ENCODE measurements around the gene KDR. TPM values are rescaled to one million over a fixed set of nuclear protein-coding genes. Genes with fewer than 3 reads are reported as not detected.

The KDR gene
- total and polyA plus RNA-seq, 3 donors from 2014 or later: 6.8 to 8.3 (median 7.9) TPM

DNA sequence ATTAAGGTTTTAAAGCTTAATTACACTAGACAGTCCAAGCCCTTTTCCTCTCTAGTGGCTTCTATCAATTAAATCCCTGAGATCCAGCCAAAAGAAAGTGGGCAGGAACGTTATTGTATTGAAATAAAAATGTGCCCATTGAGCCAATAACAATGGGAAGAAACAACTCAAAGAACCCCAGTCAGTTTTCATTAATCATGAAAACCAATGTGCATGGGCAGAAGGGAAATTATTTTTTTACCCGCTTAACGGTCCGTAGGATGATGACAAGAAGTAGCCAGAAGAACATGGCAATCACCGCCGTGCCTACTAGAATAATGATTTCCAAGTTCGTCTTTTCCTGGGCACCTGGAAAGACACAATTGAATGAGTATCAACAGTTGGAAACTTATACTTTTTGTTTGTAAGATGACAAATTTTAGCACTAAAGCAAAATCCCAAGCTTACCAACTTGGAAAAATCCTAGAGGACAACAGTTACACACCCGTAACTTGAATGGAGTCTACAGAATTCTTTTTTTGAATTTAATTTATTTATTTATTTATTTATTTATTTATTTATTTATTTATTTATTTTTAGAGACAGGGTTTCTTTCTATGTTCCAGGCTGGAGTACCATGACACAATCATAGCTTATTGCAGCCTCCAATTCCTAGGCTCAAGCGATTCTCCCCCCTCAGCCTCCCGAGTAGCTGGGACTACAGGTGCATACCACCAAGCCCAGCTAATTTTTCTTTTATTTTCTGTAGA is 26.8 kb downstream of the KDR start:
- no peak overlapping the region for H3K27ac ChIP-seq
- intact Hi-C loops (cut with DNase I; ENCODE audit: low total_unique reads): no loop called here
- no peaks in the 10 kb centered on the region for H3K27me3 ChIP-seq
- no peaks in the 10 kb centered on the region for H3K36me3 ChIP-seq (ENCODE audit: low read depth, missing control alignments)
- 93 to 94% methylated on average over 10 of the region's 10 CpGs for WGBS, 2 donors
- TF ChIP-seq POLR2A (IDR thresholded peaks at IDR 0.05): no peak
- TF ChIP-seq, protein P1, sequence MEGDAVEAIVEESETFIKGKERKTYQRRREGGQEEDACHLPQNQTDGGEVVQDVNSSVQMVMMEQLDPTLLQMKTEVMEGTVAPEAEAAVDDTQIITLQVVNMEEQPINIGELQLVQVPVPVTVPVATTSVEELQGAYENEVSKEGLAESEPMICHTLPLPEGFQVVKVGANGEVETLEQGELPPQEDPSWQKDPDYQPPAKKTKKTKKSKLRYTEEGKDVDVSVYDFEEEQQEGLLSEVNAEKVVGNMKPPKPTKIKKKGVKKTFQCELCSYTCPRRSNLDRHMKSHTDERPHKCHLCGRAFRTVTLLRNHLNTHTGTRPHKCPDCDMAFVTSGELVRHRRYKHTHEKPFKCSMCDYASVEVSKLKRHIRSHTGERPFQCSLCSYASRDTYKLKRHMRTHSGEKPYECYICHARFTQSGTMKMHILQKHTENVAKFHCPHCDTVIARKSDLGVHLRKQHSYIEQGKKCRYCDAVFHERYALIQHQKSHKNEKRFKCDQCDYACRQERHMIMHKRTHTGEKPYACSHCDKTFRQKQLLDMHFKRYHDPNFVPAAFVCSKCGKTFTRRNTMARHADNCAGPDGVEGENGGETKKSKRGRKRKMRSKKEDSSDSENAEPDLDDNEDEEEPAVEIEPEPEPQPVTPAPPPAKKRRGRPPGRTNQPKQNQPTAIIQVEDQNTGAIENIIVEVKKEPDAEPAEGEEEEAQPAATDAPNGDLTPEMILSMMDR (IDR thresholded peaks at IDR 0.05): no peak
- H3K9me3 ChIP-seq: no peaks in the 10 kb centered on the region
- H3K4me1 ChIP-seq: no peaks in the 10 kb centered on the region
- no peak overlapping the region for H3K4me3 ChIP-seq
- no peak for DNase-seq

DNA sequence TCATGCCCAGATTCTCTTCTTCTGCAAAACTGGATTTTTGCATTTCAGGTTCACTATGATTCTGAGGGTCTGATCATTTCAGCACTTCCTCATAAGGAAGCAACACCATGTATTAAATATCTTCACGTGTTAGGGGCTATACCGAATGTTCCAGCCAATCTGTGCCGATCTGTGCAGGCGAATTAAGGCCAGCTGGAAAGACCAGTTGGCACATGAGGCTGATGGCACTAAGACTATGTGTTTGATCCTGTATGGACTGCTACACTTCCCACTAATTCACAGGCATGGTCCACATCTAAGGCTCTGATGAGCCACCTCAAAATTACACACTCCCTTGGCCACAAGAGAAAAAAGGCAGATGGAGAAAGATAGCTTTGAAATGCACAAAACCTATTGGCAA is 28.8 kb downstream of the KDR start:
- no peak overlapping the region for H3K27ac ChIP-seq
- intact Hi-C loops (cut with DNase I; ENCODE audit: low total_unique reads): no loop called here
- TF ChIP-seq, protein P1 (IDR thresholded peaks at IDR 0.05): no peak
- TF ChIP-seq POLR2A (IDR thresholded peaks at IDR 0.05): no peak
- no peaks in the 10 kb centered on the region for H3K4me1 ChIP-seq
- H3K36me3 ChIP-seq (ENCODE audit: low read depth, missing control alignments): no peaks in the 10 kb centered on the region
- no peaks in the 10 kb centered on the region for H3K27me3 ChIP-seq
- H3K9me3 ChIP-seq: no peaks in the 10 kb centered on the region
- DNase-seq: no peak
- WGBS, 2 donors: 90 to 94% methylated on average over 4 of the region's 4 CpGs
- H3K4me3 ChIP-seq: no peak overlapping the region

DNA sequence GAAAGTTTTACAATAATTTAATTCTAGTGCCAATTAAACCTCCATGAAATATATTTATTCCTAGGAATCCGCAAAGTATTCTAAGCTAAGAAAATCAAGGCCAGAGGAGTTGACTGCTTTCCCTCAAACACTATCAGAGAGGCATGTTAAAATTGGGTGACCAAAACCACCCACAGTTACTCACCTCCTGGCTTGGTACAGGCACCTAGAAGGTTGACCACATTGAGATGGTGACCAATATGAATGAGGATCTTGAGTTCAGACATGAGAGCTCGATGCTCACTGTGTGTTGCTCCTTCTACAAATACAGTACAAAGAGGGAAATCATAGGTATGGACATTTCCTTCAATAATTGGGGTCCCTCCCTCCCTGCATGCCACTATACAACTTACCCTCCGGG is 29.4 kb downstream of the KDR start:
- WGBS, 2 donors: 92 to 94% methylated on average over 3 of the region's 3 CpGs
- TF ChIP-seq, protein P1 (IDR thresholded peaks at IDR 0.05): no peak
- TF ChIP-seq POLR2A (IDR thresholded peaks at IDR 0.05): no peak
- intact Hi-C loops (cut with DNase I; ENCODE audit: low total_unique reads): no loop called here
- DNase-seq: no peak
- no peaks in the 10 kb centered on the region for H3K36me3 ChIP-seq (ENCODE audit: low read depth, missing control alignments)
- H3K27me3 ChIP-seq: no peaks in the 10 kb centered on the region
- no peak overlapping the region for H3K27ac ChIP-seq
- no peaks in the 10 kb centered on the region for H3K4me1 ChIP-seq
- no peaks in the 10 kb centered on the region for H3K9me3 ChIP-seq
- no peak overlapping the region for H3K4me3 ChIP-seq

DNA sequence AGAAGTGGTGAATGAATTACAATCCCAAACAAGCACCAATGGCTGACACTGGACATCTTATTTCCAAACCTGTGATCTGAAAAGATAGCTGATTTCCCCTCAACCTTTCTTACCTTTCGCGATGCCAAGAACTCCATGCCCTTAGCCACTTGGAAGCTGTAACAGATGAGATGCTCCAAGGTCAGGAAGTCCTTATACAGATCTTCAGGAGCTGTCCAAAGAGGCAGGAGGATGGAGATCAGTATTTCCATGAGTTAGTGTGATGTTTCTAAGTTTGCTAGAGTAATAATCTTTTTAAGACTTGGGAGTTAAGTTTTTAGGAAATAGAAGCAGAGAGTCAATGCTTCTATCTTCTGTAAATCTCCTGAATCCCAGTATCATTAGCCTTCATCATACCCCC is 32.9 kb downstream of the KDR start:
- WGBS, 2 donors: 74 to 94% methylated on average over 2 of the region's 2 CpGs
- TF ChIP-seq, protein P1 (IDR thresholded peaks at IDR 0.05): no peak
- TF ChIP-seq POLR2A (IDR thresholded peaks at IDR 0.05): no peak
- DNase-seq: no peak
- no peaks in the 10 kb centered on the region for H3K27me3 ChIP-seq
- H3K27ac ChIP-seq: no peak overlapping the region
- H3K4me1 ChIP-seq: no peaks in the 10 kb centered on the region
- H3K36me3 ChIP-seq (ENCODE audit: low read depth, missing control alignments): no peaks in the 10 kb centered on the region
- H3K9me3 ChIP-seq: no peaks in the 10 kb centered on the region
- H3K4me3 ChIP-seq: no peak overlapping the region
- intact Hi-C loops (cut with DNase I; ENCODE audit: low total_unique reads): no loop called here

DNA sequence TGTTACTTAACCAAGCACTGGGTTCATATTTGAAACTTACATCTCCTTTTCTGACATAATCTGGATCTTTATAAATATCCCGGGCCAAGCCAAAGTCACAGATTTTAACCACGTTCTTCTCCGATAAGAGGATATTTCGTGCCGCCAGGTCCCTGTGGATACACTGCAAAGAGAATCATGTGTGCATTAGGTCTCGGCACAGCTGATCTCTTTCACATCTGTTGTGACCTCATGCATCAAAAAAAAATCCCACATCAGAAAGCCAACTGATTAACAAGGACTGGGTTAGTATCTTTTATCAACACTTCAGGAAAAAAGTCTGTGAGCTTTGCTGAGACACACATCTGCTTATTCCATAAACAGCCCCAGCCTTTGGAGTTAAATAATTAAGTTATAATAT is 35.5 kb downstream of the KDR start:
- no peaks in the 10 kb centered on the region for H3K36me3 ChIP-seq (ENCODE audit: low read depth, missing control alignments)
- H3K4me1 ChIP-seq: no peaks in the 10 kb centered on the region
- 88 to 92% methylated on average over 6 of the region's 6 CpGs for WGBS, 2 donors
- no peak overlapping the region for H3K4me3 ChIP-seq
- no peak for TF ChIP-seq POLR2A (IDR thresholded peaks at IDR 0.05)
- TF ChIP-seq, protein P1 (IDR thresholded peaks at IDR 0.05): no peak
- no peak for DNase-seq
- no peak overlapping the region for H3K27ac ChIP-seq
- H3K9me3 ChIP-seq: no peaks in the 10 kb centered on the region
- intact Hi-C loops (cut with DNase I; ENCODE audit: low total_unique reads): no loop called here
- no peaks in the 10 kb centered on the region for H3K27me3 ChIP-seq
